HFF-Myc (cell line): ENCODE measurements around the gene TOGARAM2.

ENCODE experiments used
- DNase-seq: peaks from one replicate; pipeline ENCODE4 v3.0.0-alpha.2; 2011; ENCODE audit warnings: low read depth; ENCODE audit errors: extremely low read depth
- H3K4me3 ChIP-seq: replicated peaks from 2 replicates; pipeline ENCODE4 v1.5.1; 2011; ENCODE audit warnings: low read depth, mild to moderate bottlenecking, control low read depth, low read length
- TF ChIP-seq, protein P1 (sequence below): IDR thresholded peaks from 2 replicates; pipeline ENCODE4 v1.5.1; 2012; ENCODE audit warnings: mild to moderate bottlenecking, low read depth, low read length, control low read depth; ENCODE audit errors: missing control alignments

The TOGARAM2 gene

GRCh38 chr2:28980368-28981015 lies 606 bp upstream of the TOGARAM2 start:
- TF ChIP-seq, protein P1, sequence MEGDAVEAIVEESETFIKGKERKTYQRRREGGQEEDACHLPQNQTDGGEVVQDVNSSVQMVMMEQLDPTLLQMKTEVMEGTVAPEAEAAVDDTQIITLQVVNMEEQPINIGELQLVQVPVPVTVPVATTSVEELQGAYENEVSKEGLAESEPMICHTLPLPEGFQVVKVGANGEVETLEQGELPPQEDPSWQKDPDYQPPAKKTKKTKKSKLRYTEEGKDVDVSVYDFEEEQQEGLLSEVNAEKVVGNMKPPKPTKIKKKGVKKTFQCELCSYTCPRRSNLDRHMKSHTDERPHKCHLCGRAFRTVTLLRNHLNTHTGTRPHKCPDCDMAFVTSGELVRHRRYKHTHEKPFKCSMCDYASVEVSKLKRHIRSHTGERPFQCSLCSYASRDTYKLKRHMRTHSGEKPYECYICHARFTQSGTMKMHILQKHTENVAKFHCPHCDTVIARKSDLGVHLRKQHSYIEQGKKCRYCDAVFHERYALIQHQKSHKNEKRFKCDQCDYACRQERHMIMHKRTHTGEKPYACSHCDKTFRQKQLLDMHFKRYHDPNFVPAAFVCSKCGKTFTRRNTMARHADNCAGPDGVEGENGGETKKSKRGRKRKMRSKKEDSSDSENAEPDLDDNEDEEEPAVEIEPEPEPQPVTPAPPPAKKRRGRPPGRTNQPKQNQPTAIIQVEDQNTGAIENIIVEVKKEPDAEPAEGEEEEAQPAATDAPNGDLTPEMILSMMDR = no peak
- no peak overlapping the region for H3K4me3 ChIP-seq
- no peak for DNase-seq

- no peak overlapping the region for H3K4me3 ChIP-seq
- TF ChIP-seq, protein P1 = no peak
- no peak for DNase-seq
Observed at GRCh38 chr2:28981620-28982376, 700 bp downstream of the TOGARAM2 start.

DNA sequence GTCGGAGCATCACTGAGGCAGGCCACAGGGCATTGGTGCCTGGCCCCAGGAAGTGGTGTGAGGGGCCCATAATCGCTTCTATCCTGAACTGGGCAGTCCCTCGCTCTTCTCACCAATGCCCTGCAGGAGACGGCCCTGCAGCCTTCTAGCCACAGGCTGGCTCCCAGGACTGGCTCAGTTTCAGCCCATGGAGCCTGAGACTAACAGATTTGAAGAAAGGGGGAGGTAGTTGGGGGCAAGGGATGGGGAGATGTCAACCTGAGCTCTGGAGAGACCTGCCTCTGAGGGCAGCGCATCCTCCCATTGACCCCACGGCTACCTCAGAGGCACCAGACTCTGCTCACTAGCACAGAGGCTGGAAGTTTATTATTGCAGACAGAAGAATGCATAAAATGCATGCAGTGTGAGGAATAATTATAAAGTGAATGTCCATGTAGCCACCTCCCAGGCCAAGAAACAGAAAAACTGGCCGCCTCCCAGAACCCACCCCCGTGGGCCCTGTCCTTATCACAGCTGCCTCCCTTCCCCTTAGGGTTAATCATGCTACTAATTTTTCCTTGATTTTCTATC lies 1.4 kb downstream of the TOGARAM2 start:
- TF ChIP-seq, protein P1 = no peak
- DNase-seq = no peak
- no peak overlapping the region for H3K4me3 ChIP-seq

DNA sequence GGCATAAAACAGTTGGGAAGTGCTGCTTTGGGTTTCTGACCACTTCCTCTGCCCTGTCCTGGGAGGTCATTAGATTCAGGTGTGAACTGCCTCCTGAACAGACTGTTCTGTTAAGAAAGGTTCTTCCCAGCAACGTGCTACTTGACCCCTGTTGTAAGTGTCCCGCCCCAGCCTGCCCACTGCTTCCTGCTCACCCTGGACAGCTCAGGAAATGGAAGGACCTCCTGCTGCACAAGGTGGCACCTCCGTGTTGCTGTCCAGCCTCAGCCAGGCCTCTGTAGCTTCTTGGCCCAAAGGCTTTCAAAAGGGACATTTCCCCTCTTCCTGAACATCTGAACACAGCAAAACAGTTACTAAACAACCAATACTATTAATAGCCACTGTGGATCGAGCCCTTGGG lies 5.3 kb downstream of the TOGARAM2 start:
- DNase-seq = no peak
- no peak overlapping the region for H3K4me3 ChIP-seq
- TF ChIP-seq, protein P1 = no peak

DNA sequence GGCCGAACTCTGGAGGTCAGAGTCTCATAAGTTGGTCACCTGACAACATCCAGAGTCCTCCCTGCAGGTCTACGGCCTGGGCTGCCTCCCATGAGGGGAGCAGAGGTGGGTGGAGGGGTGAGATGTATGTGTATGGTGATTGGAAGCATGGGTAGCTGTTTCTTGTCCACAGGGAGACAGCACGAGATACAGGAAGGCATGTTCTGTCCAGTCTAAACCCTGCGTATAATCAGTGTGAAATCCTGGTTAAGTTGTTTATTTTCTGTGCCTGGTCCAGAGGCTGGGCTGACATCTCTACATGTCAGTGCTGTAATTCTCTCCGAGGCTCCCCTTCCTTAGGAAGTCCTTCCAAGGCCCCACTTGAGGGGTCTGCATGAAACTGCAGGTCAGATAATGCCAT lies 8.9 kb downstream of the TOGARAM2 start:
- DNase-seq = no peak
- TF ChIP-seq, protein P1 = no peak
- H3K4me3 ChIP-seq = no peak overlapping the region

DNA sequence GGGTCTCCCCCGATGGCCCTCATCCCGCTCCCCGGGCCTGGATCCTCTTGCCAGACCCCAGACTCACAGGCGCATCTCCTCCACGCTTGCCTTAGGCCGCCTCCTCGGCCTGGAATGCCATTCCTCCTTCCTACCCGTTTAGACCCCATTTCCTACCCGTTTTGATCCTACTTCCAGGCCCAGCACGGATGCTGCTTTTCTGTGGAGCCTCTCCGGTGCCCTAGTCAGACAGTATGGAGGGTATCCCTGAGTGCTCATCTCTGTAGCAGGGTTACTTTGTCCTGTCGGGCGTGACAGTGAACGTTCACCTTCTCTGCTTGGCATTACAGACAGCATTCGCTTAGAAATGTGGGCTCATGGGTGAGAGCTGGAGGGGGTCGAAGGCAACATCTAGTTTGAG lies 9.3 kb downstream of the TOGARAM2 start:
- H3K4me3 ChIP-seq = no peak overlapping the region
- DNase-seq = no peak
- TF ChIP-seq, protein P1 = no peak
